CD4-positive, alpha-beta memory T cell (primary cell): ENCODE data around the gene IL20RA. TPM values are rescaled to one million over a fixed set of nuclear protein-coding genes. Genes with fewer than 3 reads are reported as not detected.
"Not testable (repeated sequence)": the region's sequence is repeated elsewhere in the genome, so short reads cannot be mapped to it uniquely, and the experiment has no call there.

ENCODE experiments used
- CTCF ChIA-PET: fragments of 350-600 bp; sonication (Branson Sonifier 250); formaldehyde crosslinking; loops from one replicate; lab custom pipeline; 2021; ENCODE audit warnings: inconsistent platforms; ENCODE audit not compliant: partially characterized antibody; lab: Charles Lee
- POLR2A ChIA-PET: fragments of 350-600 bp; sonication (Branson Sonifier 250); formaldehyde crosslinking; loops from one replicate; lab custom pipeline; 2021; ENCODE audit not compliant: partially characterized antibody; lab: Charles Lee
- DNase-seq, 5 donors: peaks; one replicate each; pipeline versions ENCODE4 v3.0.0 to v3.0.0-alpha.2; 2020 to 2022; ENCODE audit warnings: mixed read lengths in 1 of 5
- H3K27ac ChIP-seq: one replicate; pipeline ENCODE4 v1.7.0; 2013; ENCODE audit warnings: low read depth, low read length
- H3K27me3 ChIP-seq: 2 replicates; pipeline ENCODE4 v1.7.0; 2013; ENCODE audit warnings: mild to moderate bottlenecking, low read length, moderate library complexity; ENCODE audit not compliant: insufficient read depth
- H3K36me3 ChIP-seq: 2 replicates; pipeline ENCODE4 v1.7.0; 2013; ENCODE audit warnings: mild to moderate bottlenecking, low read length, moderate library complexity; ENCODE audit not compliant: insufficient read depth
- H3K4me1 ChIP-seq: 2 replicates; pipeline ENCODE4 v1.7.0; 2013; ENCODE audit warnings: mild to moderate bottlenecking, low read length, moderate library complexity; ENCODE audit not compliant: insufficient read depth
- H3K4me3 ChIP-seq, 2 donors: one replicate each; pipeline ENCODE4 v1.7.0; 2013; ENCODE audit warnings: low read length in 2 of 2, mild to moderate bottlenecking in 1 of 2
- H3K9me3 ChIP-seq, 2 donors: one replicate each; pipeline ENCODE4 v1.7.0; 2013; ENCODE audit warnings: low read length in 2 of 2, control low read depth in 1 of 2; ENCODE audit not compliant: control insufficient read depth in 1 of 2
- H3K27ac Mint-ChIP-seq, 7 donors: one replicate each; pipeline ENCODE4 v1.8.0; 2020 to 2021; ENCODE audit warnings: mixed read lengths in 7 of 7, mild to moderate bottlenecking in 6 of 7, inconsistent platforms in 3 of 7, moderate library complexity in 3 of 7
- H3K27me3 Mint-ChIP-seq, 2 donors: one replicate each; pipeline ENCODE4 v1.8.0; 2020 to 2021; ENCODE audit warnings: mixed read lengths in 2 of 2
- H3K36me3 Mint-ChIP-seq, 2 donors: one replicate each; pipeline ENCODE4 v1.8.0; 2020 to 2021; ENCODE audit warnings: mixed read lengths in 2 of 2, inconsistent platforms in 1 of 2, mild to moderate bottlenecking in 1 of 2
- H3K4me1 Mint-ChIP-seq, 4 donors: one replicate each; pipeline ENCODE4 v1.8.0; 2020 to 2021; ENCODE audit warnings: mixed read lengths in 4 of 4, mild to moderate bottlenecking in 1 of 4
- H3K4me3 Mint-ChIP-seq, 8 donors: one replicate each; pipeline ENCODE4 v1.8.0; 2020 to 2021; ENCODE audit warnings: mixed read lengths in 8 of 8, mild to moderate bottlenecking in 7 of 8, moderate library complexity in 6 of 8, inconsistent platforms in 3 of 8
- H3K9me3 Mint-ChIP-seq, 8 donors: one replicate each; pipeline ENCODE4 v1.8.0; 2020 to 2021; ENCODE audit warnings: mixed read lengths in 8 of 8, mild to moderate bottlenecking in 5 of 8, inconsistent platforms in 3 of 8, moderate library complexity in 1 of 8
- intact Hi-C: fragments of 100-400 bp; cut with micrococcal nuclease; formaldehyde crosslinking; loops from one replicate; pipeline ENCODE4 v1.15.1; 2023
- polyA plus RNA-seq, 2 donors: library from polyadenylated mRNA; unstranded; fragments of 300-500 nt; fragmentation: Illumina TruSeq; gene quantifications; one replicate each; pipeline ENCODE4 v1.2.3, GENCODE V29; 2021
- total RNA-seq, 2 experiments: library from RNA; stranded (reverse); gene quantifications; one replicate each; pipeline ENCODE4 v1.2.3, GENCODE V29; 2021

Gene IL20RA
- total and polyA plus RNA-seq, 4 experiments from 2014 or later: not detected

DNA sequence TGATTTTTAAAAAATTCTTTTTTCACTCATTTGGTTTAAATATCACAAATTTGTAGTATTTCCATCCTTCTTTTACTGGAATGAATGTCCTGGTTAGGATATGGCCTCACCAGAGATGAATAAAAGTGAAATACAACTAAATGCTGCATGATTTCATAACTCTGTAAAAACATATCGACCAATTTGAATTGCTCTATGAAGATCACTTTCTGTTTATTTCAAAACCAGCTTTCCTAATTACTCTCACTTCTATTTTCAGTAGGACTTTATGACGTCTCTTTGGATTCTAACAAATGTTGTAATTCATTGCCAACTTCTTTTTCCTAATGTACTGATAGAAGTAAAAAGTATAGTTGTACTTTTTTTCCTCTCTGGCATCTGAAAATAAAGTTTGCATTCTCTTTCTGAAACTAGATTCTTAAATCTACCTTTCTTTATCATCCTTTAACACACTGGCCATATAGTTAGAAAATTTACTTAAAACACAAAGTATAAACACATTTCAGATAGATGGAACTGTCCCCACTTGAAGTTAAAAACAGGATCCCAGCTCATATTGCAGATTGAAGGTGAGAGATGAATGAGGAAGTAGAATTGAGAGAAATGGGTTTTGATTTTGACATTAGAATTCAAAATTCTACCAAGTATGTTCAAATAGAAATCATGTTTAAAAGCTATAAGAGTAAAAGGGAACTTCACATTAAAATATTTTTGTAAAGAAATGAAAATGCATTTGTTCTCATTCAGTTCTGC lies 40.3 kb upstream of the IL20RA start:
- DNase-seq: no peak
- Histone ChIP-seq H3K36me3 (no peaks in the 10 kb centered on the region), H3K4me3 (no peak overlapping the region), H3K27me3 (no peaks in the 10 kb centered on the region), H3K27ac (no peak overlapping the region), H3K9me3 (no peaks in the 10 kb centered on the region), H3K4me1 (no peaks in the 10 kb centered on the region)
- intact Hi-C loops: no loop called here
- Mint-ChIP-seq H3K27ac (no peak overlapping the region), H3K27me3 (peaks cover under 1 to 5% of the 10 kb centered on the region in 2 donors), H3K4me3 (no peak overlapping the region), H3K9me3 (no peaks in the 10 kb centered on the region), H3K36me3 (no peaks in the 10 kb centered on the region), H3K4me1 (no peaks in the 10 kb centered on the region)
- POLR2A ChIA-PET: no interaction called here
- CTCF ChIA-PET: interaction anchor here (0.9 to 4.9 kb wide), 4 partner anchors 8 to 230 kb away, joined by 3 to 21 read pairs (median 8); no protein-coding TSS in a partner anchor

DNA sequence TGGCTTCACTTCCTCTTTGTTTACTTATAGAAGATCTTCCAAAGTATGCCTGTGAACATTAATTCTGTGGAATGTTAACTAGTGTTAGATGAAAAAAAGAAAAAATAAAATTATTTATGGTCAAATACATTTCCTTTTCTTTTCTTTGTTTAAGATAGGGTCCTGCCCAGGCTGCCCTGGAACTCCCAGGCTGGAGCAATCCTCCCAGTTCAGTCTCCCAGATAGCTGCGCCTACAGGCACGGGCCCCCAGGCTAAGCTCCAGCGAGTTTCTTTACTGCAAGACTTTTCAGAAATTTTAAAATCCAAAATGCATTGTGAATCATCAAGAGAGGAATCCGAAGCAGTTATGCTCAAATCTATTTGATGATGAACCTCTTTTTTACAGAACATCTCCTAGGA lies 39.3 kb upstream of the IL20RA start:
- Histone ChIP-seq H3K4me1 (no peaks in the 10 kb centered on the region), H3K27me3 (no peaks in the 10 kb centered on the region), H3K27ac (no peak overlapping the region), H3K4me3 (no peak overlapping the region), H3K36me3 (no peaks in the 10 kb centered on the region), H3K9me3 (no peaks in the 10 kb centered on the region)
- CTCF ChIA-PET: interaction anchor here (1.3 to 4.9 kb wide), 2 partner anchors 11 to 82 kb away, joined by 3 to 21 read pairs; no protein-coding TSS in a partner anchor
- Mint-ChIP-seq H3K36me3 (no peaks in the 10 kb centered on the region), H3K27ac (no peak overlapping the region), H3K4me1 (no peaks in the 10 kb centered on the region), H3K9me3 (no peaks in the 10 kb centered on the region), H3K27me3 (peaks cover 6 to 7% of the 10 kb centered on the region in 2 donors), H3K4me3 (no peak overlapping the region)
- POLR2A ChIA-PET: no interaction called here
- intact Hi-C loops: no loop called here
- no peak for DNase-seq

DNA sequence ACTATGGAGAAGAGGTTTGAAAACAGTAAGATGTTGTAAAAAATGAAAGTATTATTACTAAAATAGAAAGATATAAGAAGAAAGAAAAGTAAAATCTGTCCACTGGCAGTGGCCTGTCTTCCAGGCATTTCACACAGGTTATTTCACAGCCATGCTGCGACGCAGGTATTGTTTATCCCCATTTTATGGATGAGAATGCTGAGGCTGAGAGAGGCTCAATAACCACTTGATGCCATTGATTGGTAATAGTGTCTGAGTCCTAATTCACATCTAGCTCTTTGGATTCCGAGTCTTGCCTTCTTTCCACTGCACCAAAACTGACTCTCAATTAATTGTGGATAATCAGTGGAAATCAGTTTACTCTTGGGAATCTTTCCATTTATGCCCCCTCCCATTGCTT lies 37.2 kb upstream of the IL20RA start:
- no peak overlapping the region for H3K4me3 ChIP-seq
- Mint-ChIP-seq H3K27me3 (peaks cover 6 to 7% of the 10 kb centered on the region in 2 donors), H3K4me3 (no peak overlapping the region), H3K36me3 (no peaks in the 10 kb centered on the region), H3K27ac (no peak overlapping the region), H3K4me1 (no peaks in the 10 kb centered on the region), H3K9me3 (no peaks in the 10 kb centered on the region)
- H3K36me3 ChIP-seq: no peaks in the 10 kb centered on the region
- DNase-seq: no peak
- H3K27me3 ChIP-seq: no peaks in the 10 kb centered on the region
- CTCF ChIA-PET: interaction anchor here (4.9 kb wide), 1 partner anchor 13 kb away, joined by 21 read pairs; no protein-coding TSS in a partner anchor
- no peaks in the 10 kb centered on the region for H3K4me1 ChIP-seq
- intact Hi-C loops: no loop called here
- POLR2A ChIA-PET: no interaction called here
- no peak overlapping the region for H3K27ac ChIP-seq
- H3K9me3 ChIP-seq: no peaks in the 10 kb centered on the region

DNA sequence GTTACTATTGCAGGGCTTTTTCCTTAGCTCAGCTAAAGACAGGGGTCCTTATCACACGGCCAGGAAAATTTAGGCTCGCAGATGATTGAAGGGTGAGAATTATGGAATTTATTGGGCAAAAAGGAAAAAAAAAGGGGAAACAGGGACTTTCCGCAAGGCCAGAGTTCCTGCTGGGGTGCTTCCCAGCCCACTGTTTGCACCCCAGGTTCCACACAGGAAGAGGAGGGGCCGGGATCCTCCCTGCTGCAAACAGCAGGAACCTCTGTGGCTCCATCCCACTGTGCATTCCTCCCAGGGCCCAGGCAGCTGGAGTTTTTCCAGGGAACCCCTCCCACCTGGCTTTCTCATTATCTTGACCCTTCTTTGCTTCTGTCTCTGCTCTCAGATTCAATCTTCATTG lies 35.9 kb upstream of the IL20RA start:
- no peaks in the 10 kb centered on the region for H3K4me1 Mint-ChIP-seq

DNA sequence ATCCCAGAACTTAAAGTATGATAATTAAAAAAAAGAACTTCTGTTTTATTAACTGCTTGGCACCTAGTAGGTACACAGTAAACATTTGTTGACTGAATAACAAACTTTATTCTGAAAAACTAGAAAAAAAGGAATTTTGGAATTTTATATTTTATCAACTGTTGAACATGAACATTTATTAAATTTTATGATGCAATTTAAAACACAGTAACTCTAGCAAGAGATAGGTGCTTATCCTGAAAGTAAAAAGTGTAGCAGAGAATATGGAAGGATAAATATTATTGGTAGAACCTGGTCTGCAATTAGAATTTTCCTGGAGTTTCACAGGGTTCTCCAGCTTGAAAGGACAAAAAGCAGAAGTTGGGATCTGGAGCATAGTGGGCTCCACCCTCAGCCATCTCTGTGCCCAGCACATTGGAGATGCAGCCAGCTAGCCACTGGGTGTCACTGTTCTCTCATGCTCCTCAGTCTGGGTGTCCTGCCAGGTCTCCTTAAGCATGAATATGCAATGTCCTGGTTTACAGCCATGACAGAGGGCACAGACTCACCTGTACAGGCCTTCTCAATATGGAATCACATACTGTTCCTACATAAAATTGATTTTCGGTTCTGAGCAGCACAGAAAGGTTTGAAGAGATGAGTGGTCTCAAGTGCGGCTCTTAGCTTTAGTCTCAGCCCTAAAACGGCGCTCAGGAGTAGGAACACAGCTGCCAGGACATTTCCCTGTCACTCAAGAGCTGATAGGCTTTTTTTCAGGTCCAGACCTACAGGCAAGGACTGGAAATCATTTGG lies 31.7 kb upstream of the IL20RA start:
- peak; percentile 38 to 53 (median 47) for DNase-seq
- H3K27ac ChIP-seq: no peak overlapping the region
- Mint-ChIP-seq H3K27me3 (peaks cover 10 to 18% of the 10 kb centered on the region in 2 donors), H3K9me3 (peaks cover 0 to 12% (median 3%) of the 10 kb centered on the region in 8 donors), H3K36me3 (no peaks in the 10 kb centered on the region), H3K4me1 (no peaks in the 10 kb centered on the region), H3K4me3 (no peak overlapping the region), H3K27ac (no peak overlapping the region)
- intact Hi-C loops: loop anchor here (1.0 kb wide), 2 partner anchors 238 to 565 kb away; no protein-coding TSS in a partner anchor
- no peaks in the 10 kb centered on the region for H3K27me3 ChIP-seq
- H3K36me3 ChIP-seq: no peaks in the 10 kb centered on the region
- POLR2A ChIA-PET: no interaction called here
- H3K4me3 ChIP-seq: no peak overlapping the region
- no peaks in the 10 kb centered on the region for H3K4me1 ChIP-seq
- no peaks in the 10 kb centered on the region for H3K9me3 ChIP-seq
- CTCF ChIA-PET: interaction anchor here (0.9 to 3.4 kb wide), 13 partner anchors 9 to 565 kb away, joined by 3 to 21 read pairs (median 6); no protein-coding TSS in a partner anchor

More for the DNA sequence above, 35.9 kb upstream of the IL20RA start:
- POLR2A ChIA-PET: no interaction called here
- peaks cover 6 to 8% of the 10 kb centered on the region in 2 donors for H3K27me3 Mint-ChIP-seq
- no peaks in the 10 kb centered on the region for H3K9me3 Mint-ChIP-seq
- Histone ChIP-seq H3K4me1 (no peaks in the 10 kb centered on the region), H3K9me3 (no peaks in the 10 kb centered on the region), H3K27ac (no peak overlapping the region), H3K27me3 (no peaks in the 10 kb centered on the region), H3K36me3 (no peaks in the 10 kb centered on the region), H3K4me3 (no peak overlapping the region)
- no peak overlapping the region for H3K4me3 Mint-ChIP-seq
- CTCF ChIA-PET: no interaction called here
- H3K36me3 Mint-ChIP-seq: no peaks in the 10 kb centered on the region
- no peak for DNase-seq
- no peak overlapping the region for H3K27ac Mint-ChIP-seq
- intact Hi-C loops: no loop called here

DNA sequence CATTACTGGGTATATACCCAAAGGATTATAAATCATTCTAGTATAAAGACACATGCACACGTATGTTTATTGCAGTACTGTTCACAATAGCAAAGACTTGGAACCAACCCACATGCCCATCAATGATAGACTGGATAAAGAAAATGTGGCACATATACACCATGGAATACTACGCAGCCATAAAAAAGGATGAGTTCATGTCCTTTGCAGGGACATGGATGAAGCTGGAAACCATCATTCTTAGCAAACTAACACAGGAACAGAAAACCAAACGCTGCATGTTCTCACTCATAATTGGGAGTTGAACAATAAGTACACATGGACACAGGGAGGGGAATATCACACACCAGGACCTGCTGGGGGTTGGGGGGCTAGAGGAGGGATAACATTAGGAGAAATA lies 31.0 kb upstream of the IL20RA start:
- H3K4me1 Mint-ChIP-seq, POLR2A ChIA-PET, H3K9me3 ChIP-seq, H3K4me3 ChIP-seq, H3K27me3 ChIP-seq, H3K4me1 ChIP-seq, DNase-seq, H3K36me3 Mint-ChIP-seq, H3K27ac Mint-ChIP-seq, H3K36me3 ChIP-seq, H3K27ac ChIP-seq, H3K4me3 Mint-ChIP-seq: not testable (repeated sequence)
- H3K9me3 Mint-ChIP-seq: peaks cover 0 to 16% (median 8%) of the 10 kb centered on the region in 8 donors
- peaks cover 14 to 22% of the 10 kb centered on the region in 2 donors for H3K27me3 Mint-ChIP-seq
- CTCF ChIA-PET: interaction anchor here (1.3 to 3.4 kb wide), 9 partner anchors 8 to 566 kb away, joined by 5 to 21 read pairs (median 7); no protein-coding TSS in a partner anchor
- intact Hi-C loops: loop anchor here (1.0 kb wide), 2 partner anchors 239 to 566 kb away; no protein-coding TSS in a partner anchor

DNA sequence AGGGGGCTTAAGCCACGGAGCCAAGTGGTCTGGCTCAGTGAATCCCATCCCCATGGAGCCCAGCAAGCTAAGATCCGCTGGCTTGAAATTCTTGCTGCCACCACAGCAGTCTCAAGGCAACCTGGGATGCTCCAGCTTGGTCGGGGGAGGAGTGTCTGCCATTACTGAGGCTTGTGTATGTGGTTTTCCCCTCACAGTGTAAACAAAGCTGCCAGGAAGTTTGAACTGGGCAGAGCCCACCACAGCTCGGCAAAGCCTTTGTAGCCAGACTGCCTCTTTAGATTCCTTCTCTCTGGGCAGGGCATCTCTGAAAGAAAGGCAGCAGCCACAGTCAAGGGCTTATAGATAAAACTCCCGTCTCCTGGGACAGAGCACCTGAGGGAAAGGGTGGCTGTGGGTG lies 25.5 kb upstream of the IL20RA start:
- ChIA-PET CTCF (interaction anchor here (1.8 kb wide), 1 partner anchor 244 kb away, joined by 3 read pairs; no protein-coding TSS in a partner anchor), POLR2A (no interaction called here)
- intact Hi-C loops: no loop called here
- Mint-ChIP-seq H3K9me3 (peaks cover 0 to 20% (median 10%) of the 10 kb centered on the region in 8 donors), H3K4me1 (peaks cover 0 to 5% (median under 1%) of the 10 kb centered on the region in 4 donors), H3K27ac (no peak overlapping the region), H3K36me3 (no peaks in the 10 kb centered on the region), H3K4me3 (peak overlapping the region in 1 of 8 donors; percentile 35), H3K27me3 (peaks cover 19 to 36% of the 10 kb centered on the region in 2 donors)
- Histone ChIP-seq H3K27me3 (no peaks in the 10 kb centered on the region), H3K36me3 (no peaks in the 10 kb centered on the region), H3K9me3 (no peaks in the 10 kb centered on the region), H3K4me1 (peaks cover 7% of the 10 kb centered on the region), H3K4me3 (no peak overlapping the region), H3K27ac (no peak overlapping the region)
- no peak for DNase-seq
